ENCODE data around the gene AIF1L. TPM values are rescaled to one million over a fixed set of nuclear protein-coding genes. Genes with fewer than 3 reads are reported as not detected.

Gene AIF1L
- total RNA-seq, 1 experiment from 2014 or later: 6.0 TPM

GRCh38 chr9:131107760-131108159 lies 11.4 kb downstream of the AIF1L start:
- POLR2A ChIA-PET: no interaction called here
- intact Hi-C loops (cut with micrococcal nuclease; ENCODE audit: unreplicated experiment): no loop called here
- Histone ChIP-seq H3K4me1 (ENCODE audit: control insufficient read depth, insufficient read depth, low read length) (no peaks in the 10 kb centered on the region), H3K9me3 (ENCODE audit: control insufficient read depth, insufficient read depth, low read depth, low read length) (no peaks in the 10 kb centered on the region), H3K27ac (ENCODE audit: low read length) (no peak overlapping the region), H3K4me3 (ENCODE audit: low read depth in 2 of 2, low read length in 2 of 2) (no peak overlapping the region), H3K27me3 (ENCODE audit: control insufficient read depth, insufficient read depth, low read length) (no peaks in the 10 kb centered on the region), H3K36me3 (ENCODE audit: control insufficient read depth, insufficient read depth, low read length) (no peaks in the 10 kb centered on the region)
- ATAC-seq: no peak
- in situ Hi-C loops (cut with HindIII; ENCODE audit: low pct_unique_long_range_greater_than_20kb, low sequenced_read_pairs): no loop called here
- no TSS peak for BruUV-seq (replicated peaks)
- no peak for TF ChIP-seq POLR2AphosphoS5 (IDR thresholded peaks at IDR 0.05; ENCODE audit: low read depth, low read length)
- no peak for TF ChIP-seq REST (IDR thresholded peaks at IDR 0.05; ENCODE audit: insufficient read depth in 1 of 2, low read depth in 2 of 2, low read length in 1 of 2)
- TF ChIP-seq SIN3A (IDR thresholded peaks at IDR 0.05; ENCODE audit: borderline replicate concordance, insufficient read depth, low read depth, low read length): no peak
- no peak for TF ChIP-seq CTCF (IDR thresholded peaks at IDR 0.05)
- TF ChIP-seq TCF7L2 (IDR thresholded peaks at IDR 0.05; ENCODE audit: low read depth, low read length): no peak
- CTCF ChIA-PET: no interaction called here
- DNase-seq (ENCODE audit: low read depth, low spot score): no peak

- intact Hi-C loops (cut with micrococcal nuclease; ENCODE audit: unreplicated experiment): no loop called here
- TF ChIP-seq CTCF (IDR thresholded peaks at IDR 0.05) (no peak), REST (IDR thresholded peaks at IDR 0.05; ENCODE audit: insufficient read depth in 1 of 2, low read depth in 2 of 2, low read length in 1 of 2) (no peak), POLR2AphosphoS5 (IDR thresholded peaks at IDR 0.05; ENCODE audit: low read depth, low read length) (no peak), SIN3A (IDR thresholded peaks at IDR 0.05; ENCODE audit: borderline replicate concordance, insufficient read depth, low read depth, low read length) (no peak), TCF7L2 (IDR thresholded peaks at IDR 0.05; ENCODE audit: low read depth, low read length) (no peak)
- in situ Hi-C loops (cut with HindIII; ENCODE audit: low pct_unique_long_range_greater_than_20kb, low sequenced_read_pairs): no loop called here
- Histone ChIP-seq H3K36me3 (ENCODE audit: control insufficient read depth, insufficient read depth, low read length) (no peaks in the 10 kb centered on the region), H3K4me1 (ENCODE audit: control insufficient read depth, insufficient read depth, low read length) (no peaks in the 10 kb centered on the region), H3K27ac (ENCODE audit: low read length) (no peak overlapping the region), H3K4me3 (ENCODE audit: low read depth in 2 of 2, low read length in 2 of 2) (no peak overlapping the region), H3K27me3 (ENCODE audit: control insufficient read depth, insufficient read depth, low read length) (no peaks in the 10 kb centered on the region), H3K9me3 (ENCODE audit: control insufficient read depth, insufficient read depth, low read depth, low read length) (no peaks in the 10 kb centered on the region)
- POLR2A ChIA-PET: interaction anchor here (0.6 kb wide), 1 partner anchor 497 kb away, joined by 3 read pairs; no protein-coding TSS in a partner anchor
- no peak for DNase-seq (ENCODE audit: low read depth, low spot score)
- ATAC-seq: no peak
- BruUV-seq (replicated peaks): no TSS peak
- CTCF ChIA-PET: interaction anchor here (0.6 to 0.7 kb wide), 2 partner anchors 49 to 165 kb away, joined by 4 to 5 read pairs; partner anchors contain the start of gene FAM78A
These were observed 15.0 kb downstream of the AIF1L start for GRCh38 chr9:131111186-131111853.

Measured in Panc1 (cell line).